ACC112 (cell line): ENCODE measurements around the gene SORBS1.

Source experiments
- H2AFZ ChIP-seq: fragments of 200-600 bp; sonication (generic); one replicate; pipeline ENCODE4 v1.6.0; 2017; ENCODE audit warnings: antibody characterized with exemption, low read length; ENCODE audit not compliant: unreplicated experiment
- H3K27ac ChIP-seq: fragments of 200-600 bp; sonication (generic); 2 replicates; pipeline ENCODE4 v1.5.1; 2014; ENCODE audit warnings: low read depth, mild to moderate bottlenecking, antibody characterized with exemption, low read length, moderate library complexity
- H3K27me3 ChIP-seq: fragments of 200-600 bp; sonication (generic); 2 replicates; pipeline ENCODE4 v1.6.1; 2014; ENCODE audit warnings: mild to moderate bottlenecking, antibody characterized with exemption, low read length, moderate library complexity, mixed read lengths; ENCODE audit not compliant: insufficient read depth
- H3K36me3 ChIP-seq: fragments of 200-600 bp; sonication (generic); 2 replicates; pipeline ENCODE4 v1.6.1; 2016; ENCODE audit warnings: mild to moderate bottlenecking, antibody characterized with exemption, low read length, moderate library complexity, mixed read lengths; ENCODE audit not compliant: insufficient read depth
- H3K4me1 ChIP-seq: fragments of 200-600 bp; sonication (generic); one replicate; pipeline ENCODE4 v1.6.1; 2016; ENCODE audit warnings: low read length, mixed read lengths; ENCODE audit not compliant: insufficient read depth, unreplicated experiment, control insufficient read depth
- H3K4me3 ChIP-seq: fragments of 200-600 bp; sonication (generic); 2 replicates; pipeline ENCODE4 v1.5.1; 2014; ENCODE audit warnings: mild to moderate bottlenecking, low read depth, low read length
- H3K79me2 ChIP-seq: fragments of 200-600 bp; sonication (generic); one replicate; pipeline ENCODE4 v1.6.0; 2016; ENCODE audit warnings: low read length; ENCODE audit not compliant: control insufficient read depth, unreplicated experiment, insufficient read depth

The SORBS1 gene

GRCh38 chr10:95281206-95281605 is 280.0 kb downstream of the SORBS1 start:
- Histone ChIP-seq H3K4me3 (no peak overlapping the region), H2AFZ (no peak overlapping the region), H3K36me3 (no peaks in the 10 kb centered on the region), H3K4me1 (peaks cover 42% of the 10 kb centered on the region), H3K27ac (no peak overlapping the region), H3K79me2 (peaks cover 72% of the 10 kb centered on the region), H3K27me3 (no peaks in the 10 kb centered on the region)

DNA sequence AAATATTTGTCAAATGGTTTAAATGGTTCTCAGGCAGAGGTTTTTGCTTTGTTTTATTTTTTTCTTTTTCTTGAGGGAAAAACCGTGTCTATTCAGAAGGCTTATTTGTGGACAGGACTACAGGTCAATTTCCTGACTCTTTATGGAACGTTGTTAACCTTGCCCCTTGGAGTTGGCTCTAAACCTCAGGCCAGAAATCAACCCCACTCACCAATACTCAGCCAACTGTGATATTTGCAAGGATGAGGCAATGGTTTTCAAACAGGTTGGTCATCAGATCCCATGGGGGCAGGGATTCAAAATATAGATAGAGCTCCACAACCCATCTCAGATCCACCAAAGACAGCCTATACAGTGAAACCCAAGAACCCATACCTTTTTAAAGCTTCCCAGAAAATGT is 280.5 kb downstream of the SORBS1 start:
- Histone ChIP-seq H2AFZ (no peak overlapping the region), H3K27me3 (no peaks in the 10 kb centered on the region), H3K27ac (no peak overlapping the region), H3K79me2 (peaks cover 70% of the 10 kb centered on the region), H3K4me3 (no peak overlapping the region), H3K4me1 (peaks cover 47% of the 10 kb centered on the region), H3K36me3 (no peaks in the 10 kb centered on the region)

DNA sequence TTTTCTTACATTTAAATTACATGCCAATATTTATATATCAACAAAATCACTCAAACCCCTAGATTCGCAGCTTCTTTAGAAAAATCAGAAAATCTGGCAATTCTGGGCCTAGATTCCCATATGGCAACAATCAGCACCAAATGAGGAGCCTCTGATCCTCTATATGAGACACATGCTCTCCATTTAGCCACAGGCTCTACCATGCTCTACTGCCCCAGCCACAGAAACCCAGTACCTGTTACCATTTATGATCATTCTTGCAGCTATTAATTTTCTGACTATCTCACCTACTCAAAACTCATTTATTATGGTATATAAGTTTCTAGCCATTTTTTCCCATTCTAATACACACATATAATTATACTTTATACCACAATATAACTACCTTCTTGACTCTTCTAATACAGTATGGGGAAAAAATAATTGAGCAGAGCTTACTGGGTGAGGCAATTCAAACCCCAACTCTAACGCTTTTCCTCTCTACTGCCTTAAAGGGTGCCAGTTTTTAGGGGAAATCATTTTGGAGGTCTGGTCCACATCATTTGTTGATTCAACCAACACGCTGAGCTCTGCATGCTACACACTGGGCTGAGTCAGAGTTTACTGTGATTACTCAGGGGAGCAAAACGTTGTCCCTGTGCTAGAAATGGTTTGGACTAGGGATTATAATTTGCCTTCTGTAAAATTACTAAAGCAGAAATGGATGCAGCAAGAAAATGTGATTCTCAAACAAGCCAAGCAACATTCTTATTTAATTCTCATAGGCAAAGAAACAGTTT is 281.9 kb downstream of the SORBS1 start:
- Histone ChIP-seq H3K36me3 (no peaks in the 10 kb centered on the region), H2AFZ (no peak overlapping the region), H3K4me1 (peaks cover 61% of the 10 kb centered on the region), H3K27me3 (no peaks in the 10 kb centered on the region), H3K27ac (peak overlapping the region; percentile 76), H3K4me3 (no peak overlapping the region), H3K79me2 (peaks cover 68% of the 10 kb centered on the region)

DNA sequence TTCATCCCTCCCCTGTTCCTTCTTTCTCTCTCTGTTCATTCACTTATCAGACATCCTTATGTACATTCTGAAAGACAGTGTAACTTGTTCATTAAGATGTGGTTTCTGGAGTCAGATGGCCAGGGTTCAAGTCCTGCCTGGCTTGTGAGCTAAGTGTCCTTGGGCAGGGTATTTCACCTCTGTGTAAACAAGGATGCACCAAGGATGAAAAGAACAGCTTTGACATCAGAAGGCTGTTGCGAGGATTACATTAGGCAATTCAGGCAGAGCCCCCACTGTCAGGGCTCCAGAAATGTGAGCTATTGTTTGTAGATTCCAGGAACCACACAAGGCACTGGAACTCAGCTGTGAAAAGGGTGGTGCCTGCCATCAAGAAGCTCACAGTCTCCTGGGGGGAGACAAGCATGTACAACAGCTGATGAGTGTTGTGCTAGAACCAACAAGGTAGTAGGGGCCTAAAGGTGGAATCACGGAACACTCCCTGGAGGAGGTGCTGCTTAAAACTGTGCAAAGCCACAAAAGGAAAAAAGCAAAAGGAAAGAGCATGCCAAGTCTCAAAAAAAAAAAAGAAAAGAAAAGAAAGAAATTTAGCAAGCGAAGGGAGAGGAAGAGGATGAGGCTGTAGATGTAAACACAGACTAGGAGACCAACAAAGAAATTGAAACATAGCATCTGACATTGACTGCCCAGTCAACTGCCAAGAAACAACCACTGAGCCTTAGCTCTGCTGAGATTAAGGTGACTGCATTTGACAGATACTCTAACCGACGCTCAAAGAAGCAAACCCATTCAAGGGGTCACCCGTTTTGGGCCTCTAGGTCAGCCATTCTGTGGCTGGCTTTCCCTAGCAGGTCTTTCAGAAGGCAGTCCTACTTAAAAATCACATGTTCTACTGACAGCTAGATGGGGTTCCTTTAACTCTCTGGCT is 282.8 kb downstream of the SORBS1 start:
- Histone ChIP-seq H3K4me1 (peaks cover 67% of the 10 kb centered on the region), H3K79me2 (peaks cover 62% of the 10 kb centered on the region), H3K36me3 (no peaks in the 10 kb centered on the region), H2AFZ (no peak overlapping the region), H3K27me3 (no peaks in the 10 kb centered on the region), H3K27ac (peak overlapping the region; percentile 76), H3K4me3 (no peak overlapping the region)

- H3K27ac ChIP-seq = peak overlapping the region; percentile 50
- H3K4me3 ChIP-seq = no peak overlapping the region
- peaks cover 63% of the 10 kb centered on the region for H3K79me2 ChIP-seq
- H3K27me3 ChIP-seq = no peaks in the 10 kb centered on the region
- no peak overlapping the region for H2AFZ ChIP-seq
- H3K4me1 ChIP-seq = peaks cover 74% of the 10 kb centered on the region
- H3K36me3 ChIP-seq = no peaks in the 10 kb centered on the region
Observed at GRCh38 chr10:95277614-95278013, 283.6 kb downstream of the SORBS1 start.

DNA sequence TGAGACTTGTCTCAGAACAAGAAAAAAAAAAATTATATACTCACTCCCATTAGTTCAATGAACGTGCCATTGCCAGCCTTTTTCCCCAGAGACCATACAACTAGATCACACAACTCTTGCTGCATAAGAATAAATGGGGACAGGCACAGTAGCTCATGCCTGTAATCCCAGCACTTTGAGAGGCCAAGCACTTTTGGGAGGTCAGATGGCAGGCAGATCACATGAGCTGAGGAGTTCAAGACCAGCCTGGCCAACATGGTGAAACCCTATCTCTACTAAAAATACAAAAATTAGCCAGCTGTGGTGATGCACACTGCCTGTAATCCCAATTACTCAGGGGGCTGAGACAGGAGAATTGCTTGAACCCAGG is 284.0 kb downstream of the SORBS1 start:
- H3K36me3 ChIP-seq = no peaks in the 10 kb centered on the region
- H3K27me3 ChIP-seq = no peaks in the 10 kb centered on the region
- no peak overlapping the region; the same call in 1 of the 2 replicates for H3K27ac ChIP-seq
- H2AFZ ChIP-seq = no peak overlapping the region
- peaks cover 74% of the 10 kb centered on the region for H3K4me1 ChIP-seq
- H3K4me3 ChIP-seq = no peak overlapping the region
- peaks cover 63% of the 10 kb centered on the region for H3K79me2 ChIP-seq

DNA sequence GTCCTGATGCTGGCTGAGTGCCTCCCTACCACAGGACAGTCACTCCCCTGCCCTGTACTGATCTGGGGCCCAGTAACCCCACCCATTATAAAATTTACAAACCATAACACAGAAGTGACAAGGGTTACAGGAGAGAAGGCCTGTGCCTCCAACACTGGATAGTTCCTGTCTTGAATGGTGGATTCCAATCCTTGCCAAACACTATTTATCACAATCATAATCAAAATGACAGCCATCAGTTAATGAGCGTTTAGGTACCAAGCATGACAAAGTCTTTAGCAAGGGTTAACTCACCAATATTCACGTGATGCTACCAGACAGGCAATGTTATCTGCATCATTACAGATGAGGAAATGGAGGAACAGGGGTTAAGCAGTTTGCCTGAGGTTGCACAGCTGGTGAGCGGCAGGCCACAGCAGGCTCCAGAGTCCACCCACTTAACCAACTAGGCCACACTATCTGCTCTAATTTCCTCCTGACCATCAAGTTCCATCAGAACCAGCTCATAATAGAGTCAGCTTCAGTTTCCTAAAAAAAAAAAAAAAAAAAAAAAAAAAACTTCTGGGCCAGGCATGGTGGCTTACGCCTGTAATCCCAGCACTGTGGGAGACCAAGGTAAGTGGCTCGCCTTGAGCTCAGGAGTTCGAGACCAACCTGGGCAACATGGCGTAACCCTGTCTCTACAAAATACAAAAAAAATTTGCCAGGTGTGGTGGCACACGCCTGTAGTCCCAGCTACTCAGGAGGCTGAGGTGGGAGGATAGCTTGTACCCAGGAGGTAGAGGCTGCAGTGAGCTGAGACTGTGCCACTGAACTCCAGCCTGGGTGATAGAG is 284.6 kb downstream of the SORBS1 start:
- H3K4me1 ChIP-seq = peaks cover 74% of the 10 kb centered on the region
- H3K36me3 ChIP-seq = no peaks in the 10 kb centered on the region
- no peak overlapping the region for H2AFZ ChIP-seq
- peaks cover 60% of the 10 kb centered on the region for H3K79me2 ChIP-seq
- no peaks in the 10 kb centered on the region for H3K27me3 ChIP-seq
- peak overlapping the region; percentile 87 for H3K27ac ChIP-seq
- H3K4me3 ChIP-seq = no peak overlapping the region

- Histone ChIP-seq H3K36me3 (no peaks in the 10 kb centered on the region), H2AFZ (no peak overlapping the region), H3K4me1 (peaks cover 73% of the 10 kb centered on the region), H3K79me2 (peaks cover 55% of the 10 kb centered on the region), H3K4me3 (0 out of 2 replicates have a peak overlapping the region, but pooled peaks have one; percentile 5), H3K27me3 (no peaks in the 10 kb centered on the region), H3K27ac (peak overlapping the region; percentile 87)
Observed at GRCh38 chr10:95275726-95276366, 285.3 kb downstream of the SORBS1 start.

GRCh38 chr10:95273393-95274312 is 287.5 kb downstream of the SORBS1 start:
- Histone ChIP-seq H3K36me3 (no peaks in the 10 kb centered on the region), H3K4me1 (peaks cover 60% of the 10 kb centered on the region), H3K27ac (peak overlapping the region; percentile 87), H3K4me3 (peak overlapping the region; percentile 52), H3K79me2 (peaks cover 47% of the 10 kb centered on the region), H2AFZ (peak overlapping the region; percentile 14), H3K27me3 (no peaks in the 10 kb centered on the region)
